Gastrocnemius medialis (tissue), 4 donors: ENCODE data around the gene NRCAM. TPM values are rescaled to one million over a fixed set of nuclear protein-coding genes. Genes with fewer than 3 reads are reported as not detected.

Experiments
- ATAC-seq, 2 donors: fragments of 150-250 bp; one replicate each; pipeline ENCODE4 v1.9.1; 2016
- DNase-seq, 2 donors: peaks; one replicate each; pipeline ENCODE4 v3.0.0-alpha.2; 2019
- H3K27ac ChIP-seq, 4 donors: fragments of 200-600 bp; sonication (generic); 1 replicate in 1 of 4; 2 replicates in 3 of 4; pipeline ENCODE4 v1.5.1; 2016 to 2018; ENCODE audit warnings: mild to moderate bottlenecking in 2 of 4, moderate library complexity in 1 of 4
- H3K27me3 ChIP-seq, 3 donors: fragments of 200-600 bp; sonication (generic) in 2 of 3; 1 replicate in 1 of 3; 2 replicates in 2 of 3; pipeline versions ENCODE4 v1.5.1 to v1.6.0; 2016 to 2019; ENCODE audit warnings: mild to moderate bottlenecking in 1 of 3, moderate library complexity in 1 of 3
- H3K36me3 ChIP-seq, 2 donors: fragments of 200-600 bp; sonication (generic) in 1 of 2; one replicate each; pipeline ENCODE4 v1.5.1; 2017 to 2018
- H3K4me1 ChIP-seq, 2 donors: fragments of 200-600 bp; sonication (generic) in 1 of 2; one replicate each; pipeline ENCODE4 v1.5.1; 2016 to 2017; ENCODE audit warnings: mild to moderate bottlenecking in 2 of 2
- H3K4me3 ChIP-seq, 4 donors: fragments of 200-600 bp; sonication (generic) in 3 of 4; 1 replicate in 1 of 4; 2 replicates in 3 of 4; pipeline ENCODE4 v1.5.1; 2016 to 2019; ENCODE audit warnings: mild to moderate bottlenecking in 2 of 4
- H3K9me3 ChIP-seq, 3 donors: fragments of 200-600 bp; sonication (generic) in 2 of 3; 1 replicate in 1 of 3; 2 replicates in 2 of 3; pipeline ENCODE4 v1.5.1; 2016 to 2019
- CTCF ChIP-seq, 5 experiments: fragments of 450-650 bp in 3 of 5; fragments of 200-600 bp in 2 of 5; sonication (generic) in 2 of 5; IDR thresholded peaks in 4 of 5; conservative IDR thresholded peaks in 1 of 5; 1 replicate in 4 of 5; 2 replicates in 1 of 5; pipeline ENCODE4 v1.5.1; 2016 to 2019; ENCODE audit warnings: antibody characterized with exemption in 5 of 5, mild to moderate bottlenecking in 3 of 5, moderate library complexity in 3 of 5
- POLR2A ChIP-seq, 2 donors: fragments of 450-650 bp; IDR thresholded peaks; one replicate each; pipeline ENCODE4 v1.6.1; 2017; ENCODE audit warnings: antibody characterized with exemption in 2 of 2, mild to moderate bottlenecking in 2 of 2, moderate library complexity in 2 of 2
- in situ Hi-C, 4 donors: fragments of 200-750 bp; cut with MboI; loops; one replicate each; pipeline versions ENCODE4 v1.15.0 to v1.8.0; 2017; ENCODE audit warnings: low sequenced_read_pairs in 4 of 4
- intact Hi-C: fragments of 100-400 bp; cut with DNase I; formaldehyde crosslinking; loops from one replicate; pipeline ENCODE4 v1.15.1; 2023; ENCODE audit warnings: low total_unique reads
- total RNA-seq, 4 donors: library from RNA; depleted of rRNA; stranded (reverse); fragments of >200 nt; gene quantifications; one replicate each; pipeline versions ENCODE4 v1.1.0 to v1.2.3, GENCODE V29; 2016

Gene NRCAM
- total RNA-seq, 4 donors from 2014 or later = 0.18 to 0.31 (median 0.23) TPM; not detected in 1

- Histone ChIP-seq H3K9me3 (no peaks in the 10 kb centered on the region), H3K4me1 (peaks cover 0 to 4% of the 10 kb centered on the region in 2 donors), H3K36me3 (no peaks in the 10 kb centered on the region), H3K27me3 (no peaks in the 10 kb centered on the region), H3K27ac (no peak overlapping the region), H3K4me3 (no peak overlapping the region)
- intact Hi-C loops (no loop called here), in situ Hi-C loops (no loop called here)
- DNase-seq (no peak), ATAC-seq (no peak)
- no peak for TF ChIP-seq CTCF (IDR thresholded peaks at IDR 0.05 in 4 of 5, conservative IDR thresholded peaks at IDR 0.05 in 1 of 5)
- TF ChIP-seq POLR2A (IDR thresholded peaks at IDR 0.05) = no peak
Measured at GRCh38 chr7:108245523-108246226, 210.6 kb downstream of the NRCAM start.

GRCh38 chr7:108244110-108244509 is 212.1 kb downstream of the NRCAM start:
- in situ Hi-C loops = no loop called here
- Histone ChIP-seq H3K36me3 (no peaks in the 10 kb centered on the region), H3K4me1 (peaks cover 0 to 4% of the 10 kb centered on the region in 2 donors), H3K4me3 (no peak overlapping the region), H3K27ac (no peak overlapping the region), H3K9me3 (no peaks in the 10 kb centered on the region), H3K27me3 (no peaks in the 10 kb centered on the region)
- DNase-seq = no peak
- TF ChIP-seq POLR2A (IDR thresholded peaks at IDR 0.05) (no peak), CTCF (IDR thresholded peaks at IDR 0.05 in 4 of 5, conservative IDR thresholded peaks at IDR 0.05 in 1 of 5) (no peak)
- intact Hi-C loops = no loop called here
- no peak for ATAC-seq

GRCh38 chr7:108239501-108240225 is 216.6 kb downstream of the NRCAM start:
- DNase-seq (no peak), ATAC-seq (no peak)
- in situ Hi-C loops = no loop called here
- H3K4me1 ChIP-seq = peaks cover 0 to 3% of the 10 kb centered on the region in 2 donors
- no peaks in the 10 kb centered on the region for H3K36me3 ChIP-seq
- intact Hi-C loops = no loop called here
- TF ChIP-seq POLR2A (IDR thresholded peaks at IDR 0.05) (no peak), CTCF (IDR thresholded peaks at IDR 0.05 in 4 of 5, conservative IDR thresholded peaks at IDR 0.05 in 1 of 5) (no peak)
- no peaks in the 10 kb centered on the region for H3K27me3 ChIP-seq
- no peak overlapping the region for H3K4me3 ChIP-seq
- no peak overlapping the region for H3K27ac ChIP-seq
- no peaks in the 10 kb centered on the region for H3K9me3 ChIP-seq

GRCh38 chr7:108236681-108237415 is 219.4 kb downstream of the NRCAM start:
- Histone ChIP-seq H3K4me1 (peaks cover 0 to 3% of the 10 kb centered on the region in 2 donors), H3K27ac (no peak overlapping the region), H3K9me3 (no peaks in the 10 kb centered on the region), H3K36me3 (no peaks in the 10 kb centered on the region), H3K4me3 (no peak overlapping the region), H3K27me3 (no peaks in the 10 kb centered on the region)
- DNase-seq = no peak
- no peak for TF ChIP-seq CTCF (IDR thresholded peaks at IDR 0.05 in 4 of 5, conservative IDR thresholded peaks at IDR 0.05 in 1 of 5)
- TF ChIP-seq POLR2A (IDR thresholded peaks at IDR 0.05) = no peak
- intact Hi-C loops = no loop called here
- in situ Hi-C loops = no loop called here
- ATAC-seq = no peak
